Smooth muscle cell of the pulmonary artery (primary cell): ENCODE measurements around the gene SNRPB. TPM values are rescaled to one million over a fixed set of nuclear protein-coding genes. Genes with fewer than 3 reads are reported as not detected.

Experiments
- total RNA-seq: library from RNA; depleted of rRNA; stranded (reverse); fragments of >200 nt; gene quantifications from 2 replicates; pipeline ENCODE4 v1.2.3, GENCODE V29; 2014

SNRPB gene
- 80.7 and 90.6 TPM in 2 replicates for total RNA-seq

DNA sequence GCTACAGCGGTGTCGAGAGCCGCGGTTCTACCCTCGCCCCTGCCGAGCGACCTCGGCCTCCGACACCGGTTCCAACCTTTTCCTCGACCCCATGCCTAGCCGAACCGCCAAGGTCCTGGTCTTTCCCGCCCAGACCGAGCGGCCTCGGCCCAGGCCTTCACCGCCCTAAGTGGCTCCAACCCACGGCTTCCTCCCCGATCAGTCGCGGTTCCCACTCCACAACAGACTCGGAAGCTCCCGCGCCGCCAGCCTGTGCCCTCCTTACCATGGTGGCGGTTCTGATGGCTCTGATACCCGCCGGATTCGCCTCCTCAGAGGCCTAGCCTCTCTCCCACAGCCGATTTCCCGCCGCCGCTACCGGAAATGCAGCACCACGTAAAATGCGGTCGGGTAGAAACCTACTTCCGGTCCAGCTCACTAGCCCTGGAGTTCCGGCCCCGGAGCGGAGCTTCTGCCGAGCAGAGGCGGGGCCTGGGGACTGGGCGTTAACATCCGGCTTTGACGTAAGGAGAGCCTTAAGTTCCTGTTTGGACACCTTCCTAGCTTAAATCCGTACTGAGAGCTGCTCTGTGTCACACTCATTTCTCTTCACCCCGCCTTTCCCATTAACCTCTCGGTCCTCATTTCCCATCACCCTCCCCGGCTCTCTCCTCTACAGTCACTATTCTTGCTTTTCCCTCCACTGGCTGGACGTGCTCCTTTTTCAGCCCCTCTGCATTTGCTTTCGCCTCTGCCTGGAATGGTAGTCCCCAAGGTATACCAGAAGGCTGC lies at the start of gene SNRPB:
TSS of gene SNRPB (minus strand) at position 367 of the 771 bp plus-strand sequence. CDS start at position 268, 99 bp downstream.

DNA sequence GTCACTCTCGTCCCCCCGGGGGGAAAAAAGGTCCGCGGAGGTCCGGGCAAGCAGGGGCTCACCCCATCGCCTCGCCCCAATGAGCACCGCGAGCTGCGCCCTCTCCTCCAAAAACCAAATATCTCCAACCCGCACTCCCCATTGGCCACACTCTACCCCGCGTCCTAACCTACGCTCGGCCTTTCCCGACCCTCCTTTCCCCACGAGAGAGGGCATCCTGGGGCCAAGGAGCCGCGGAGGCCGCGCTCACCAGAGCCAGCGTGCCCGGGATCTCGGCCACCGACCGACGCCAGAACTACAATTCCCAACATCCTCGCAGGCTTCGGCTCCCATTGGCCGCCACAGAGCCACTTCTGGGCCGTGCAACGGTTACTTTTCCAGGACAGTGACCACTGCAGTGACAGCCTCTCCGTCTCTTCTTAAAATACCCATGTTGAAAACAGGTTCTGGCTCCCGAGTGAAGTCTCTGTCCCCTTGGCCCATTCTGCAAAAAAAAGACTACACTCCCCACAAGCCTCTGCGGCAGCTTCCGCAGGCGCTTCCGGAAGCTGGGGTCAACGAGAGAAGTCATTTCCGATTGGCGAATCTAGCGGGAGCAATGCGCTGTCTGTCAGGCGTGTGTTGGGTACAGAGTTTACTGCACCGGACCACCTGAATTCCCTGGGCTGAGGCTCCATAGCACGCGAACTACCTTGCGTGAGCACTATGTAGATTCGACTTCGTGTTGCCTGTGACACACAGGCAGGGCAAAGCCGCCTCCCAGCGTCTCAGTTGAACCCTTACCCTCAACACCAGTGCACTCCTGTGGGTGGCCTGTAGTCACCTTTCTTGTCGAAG lies 38.3 kb upstream of the SNRPB start, which contains the start of gene ZNF343:
TSS of gene ZNF343 (minus strand) at position 285 of the 837 bp plus-strand sequence. CDS start 15,020 bp downstream, outside the sequence.

Other genes with a start within 250 kb of the SNRPB start
- not detected in 2 replicates for gene TGM3, start 174.8 kb downstream of the SNRPB start, total RNA-seq
- gene TGM6, start 89.9 kb downstream of the SNRPB start, total RNA-seq, result not detected in 2 replicates
- gene ZNF343, start 38.1 kb upstream of the SNRPB start, total RNA-seq, result 13.0 and 15.3 TPM in 2 replicates
- gene TMC2, start 65.8 kb upstream of the SNRPB start, total RNA-seq, result not detected in 2 replicates
- 80.0 and 122 TPM in 2 replicates for gene NOP56, start 181.8 kb upstream of the SNRPB start, total RNA-seq
- gene IDH3B, start 193.4 kb upstream of the SNRPB start, total RNA-seq, result 55.0 and 57.1 TPM in 2 replicates
- 0.78 and 0.89 TPM in 2 replicates for gene EBF4, start 222.0 kb upstream of the SNRPB start, total RNA-seq